H1 (cell line): ENCODE measurements around the gene CKS1B. TPM values are rescaled to one million over a fixed set of nuclear protein-coding genes. Genes with fewer than 3 reads are reported as not detected.

Experiments used
- CTCF ChIA-PET: fragments of 300-600 bp; sonication (Branson Sonifier 250); formaldehyde crosslinking; loops from one replicate; lab custom pipeline; 2021; ENCODE audit not compliant: partially characterized antibody; lab: Charles Lee
- POLR2A ChIA-PET: fragments of 300-600 bp; sonication (Branson Sonifier 250); formaldehyde crosslinking; loops from one replicate; lab custom pipeline; 2021; ENCODE audit warnings: inconsistent platforms; ENCODE audit not compliant: partially characterized antibody; lab: Charles Lee
- DNase-seq, 2 experiments: peaks; one replicate each; pipeline versions ENCODE4 v3.0.0 to v3.0.0-alpha.2; 2010 to 2022; ENCODE audit warnings: low spot score in 2 of 2, low read depth in 1 of 2, mixed read lengths in 1 of 2
- FAIRE-seq: peaks from 2 replicates; lab custom pipeline; 2011; peaks lifted over from hg19 to GRCh38; lab: Jason Lieb, UNC
- H2AFZ ChIP-seq: 2 replicates; pipeline ENCODE4 v1.8.1; 2012; ENCODE audit warnings: low read length, inconsistent platforms
- H2AK5ac ChIP-seq: 2 replicates; pipeline ENCODE4 v1.6.1; 2013; ENCODE audit warnings: low read depth, low read length
- H2BK120ac ChIP-seq: replicated peaks from 2 replicates; pipeline ENCODE3; 2013; ENCODE audit warnings: low read depth, low read length, inconsistent platforms
- H2BK12ac ChIP-seq: 2 replicates; pipeline ENCODE4 v1.6.1; 2013; ENCODE audit warnings: low read depth, low read length
- H2BK15ac ChIP-seq: 2 replicates; pipeline ENCODE4 v1.6.1; 2013; ENCODE audit warnings: low read length
- H2BK20ac ChIP-seq: 2 replicates; pipeline ENCODE4 v1.6.1; 2013; ENCODE audit warnings: low read length
- H2BK5ac ChIP-seq: 2 replicates; pipeline ENCODE4 v1.6.1; 2013; ENCODE audit warnings: low read depth, low read length
- H3K14ac ChIP-seq: 2 replicates; pipeline ENCODE4 v1.6.1; 2013; ENCODE audit warnings: inconsistent platforms; ENCODE audit not compliant: insufficient read length
- H3K18ac ChIP-seq: 2 replicates; pipeline ENCODE4 v1.6.1; 2013; ENCODE audit warnings: low read length; ENCODE audit errors: extremely low read depth
- H3K23ac ChIP-seq: 2 replicates; pipeline ENCODE4 v1.6.1; 2013; ENCODE audit warnings: inconsistent platforms; ENCODE audit not compliant: insufficient read length
- H3K23me2 ChIP-seq: 2 replicates; pipeline ENCODE4 v1.6.1; 2013; ENCODE audit warnings: low read depth, low read length
- H3K27ac ChIP-seq: 2 replicates; pipeline ENCODE4 v1.6.1; 2011; ENCODE audit warnings: low read depth, low read length, inconsistent platforms
- H3K27me3 ChIP-seq, 4 experiments: replicated peaks in 1 of 4; 1 replicate in 1 of 4; 2 replicates in 3 of 4; pipeline versions ENCODE4 v1.6.1 to v1.8.1; 2011 to 2013; ENCODE audit warnings: low read length in 3 of 4, mild to moderate bottlenecking in 3 of 4, inconsistent platforms in 2 of 4, mixed read lengths in 2 of 4, moderate library complexity in 1 of 4; ENCODE audit not compliant: control insufficient read depth in 3 of 4, insufficient read depth in 3 of 4; ENCODE audit errors: extremely low read depth in 1 of 4
- H3K36me3 ChIP-seq, 4 experiments: 2 replicates each; pipeline versions ENCODE4 v1.6.1 to v1.8.1; 2011 to 2013; ENCODE audit warnings: mild to moderate bottlenecking in 4 of 4, low read length in 3 of 4, moderate library complexity in 2 of 4, control low read depth in 1 of 4, inconsistent platforms in 1 of 4; ENCODE audit not compliant: insufficient read depth in 4 of 4, control insufficient read depth in 2 of 4
- H3K4ac ChIP-seq: replicated peaks from 2 replicates; pipeline ENCODE3; 2013; ENCODE audit warnings: low read length, low read depth, mixed read lengths, inconsistent platforms; ENCODE audit not compliant: insufficient read length
- H3K4me1 ChIP-seq, 4 experiments: replicated peaks in 1 of 4; 1 replicate in 1 of 4; 2 replicates in 3 of 4; pipeline versions ENCODE4 v1.6.1 to v1.8.1; 2011 to 2013; ENCODE audit warnings: low read length in 3 of 4, inconsistent platforms in 2 of 4, mixed read lengths in 1 of 4; ENCODE audit not compliant: insufficient read depth in 4 of 4, control insufficient read depth in 3 of 4
- H3K4me2 ChIP-seq, 2 experiments: 2 replicates each; pipeline versions ENCODE4 v1.6.1 to v1.8.1; 2011 to 2013; ENCODE audit warnings: low read depth in 2 of 2, low read length in 2 of 2, control low read depth in 1 of 2, inconsistent platforms in 1 of 2, mild to moderate bottlenecking in 1 of 2; ENCODE audit not compliant: insufficient read depth in 1 of 2
- H3K4me3 ChIP-seq, 4 experiments: fragments of 200-600, 300-600 bp in 1 of 4; sonication (generic), shearing (Covaris generic), sonication (Bioruptor Twin) in 1 of 4; 2 replicates each; pipeline versions ENCODE4 v1.5.1 to v1.8.1; 2011 to 2016; ENCODE audit warnings: low read length in 4 of 4, low read depth in 3 of 4, control low read depth in 2 of 4, inconsistent platforms in 2 of 4, mild to moderate bottlenecking in 2 of 4, mixed read lengths in 1 of 4, moderate library complexity in 1 of 4; ENCODE audit not compliant: insufficient read depth in 2 of 4; ENCODE audit errors: extremely low read depth in 1 of 4
- H3K56ac ChIP-seq: replicated peaks from 2 replicates; pipeline ENCODE3; 2013; ENCODE audit warnings: low read depth, mild to moderate bottlenecking, mixed read lengths, low read length, inconsistent platforms; ENCODE audit not compliant: insufficient read length
- H3K79me1 ChIP-seq: 2 replicates; pipeline ENCODE4 v1.6.1; 2013; ENCODE audit warnings: low read depth, low read length, control low read depth
- H3K79me2 ChIP-seq, 2 experiments: 2 replicates each; pipeline versions ENCODE4 v1.6.1 to v1.8.1; 2012 to 2013; ENCODE audit warnings: low read length in 2 of 2, mild to moderate bottlenecking in 2 of 2, inconsistent platforms in 1 of 2; ENCODE audit not compliant: insufficient read depth in 2 of 2, control insufficient read depth in 1 of 2
- H3K9ac ChIP-seq, 4 experiments: replicated peaks in 1 of 4; 1 replicate in 1 of 4; 2 replicates in 3 of 4; pipeline versions ENCODE4 v1.6.1 to v1.8.1; 2011 to 2013; ENCODE audit warnings: low read depth in 3 of 4, low read length in 3 of 4, control low read depth in 2 of 4, mild to moderate bottlenecking in 2 of 4, moderate library complexity in 2 of 4, inconsistent platforms in 1 of 4; ENCODE audit errors: extremely low read depth in 1 of 4
- H3K9me3 ChIP-seq, 2 experiments: 2 replicates each; pipeline versions ENCODE4 v1.6.1 to v1.8.1; 2012 to 2013; ENCODE audit warnings: mild to moderate bottlenecking in 2 of 2, moderate library complexity in 2 of 2, control low read depth in 1 of 2, inconsistent platforms in 1 of 2, low read depth in 1 of 2, low read length in 1 of 2, mixed read lengths in 1 of 2; ENCODE audit not compliant: insufficient read depth in 2 of 2
- H4K20me1 ChIP-seq, 2 experiments: replicated peaks in 1 of 2; 2 replicates each; pipeline versions ENCODE3 to v1.8.1; 2011 to 2013; ENCODE audit warnings: inconsistent platforms in 2 of 2, low read length in 2 of 2, mild to moderate bottlenecking in 1 of 2; ENCODE audit not compliant: insufficient read depth in 2 of 2, control insufficient read depth in 1 of 2
- H4K5ac ChIP-seq: 2 replicates; pipeline ENCODE4 v1.6.1; 2013; ENCODE audit warnings: low read length, low read depth, mixed read lengths, inconsistent platforms; ENCODE audit not compliant: insufficient read length
- H4K8ac ChIP-seq: 2 replicates; pipeline ENCODE4 v1.8.0; 2013; ENCODE audit warnings: mild to moderate bottlenecking, moderate library complexity, low read length, inconsistent platforms; ENCODE audit not compliant: insufficient read depth; ENCODE audit errors: extremely low read depth
- H4K91ac ChIP-seq: replicated peaks from 2 replicates; pipeline ENCODE3; 2013; ENCODE audit warnings: low read length, mixed read lengths, inconsistent platforms; ENCODE audit not compliant: insufficient read length
- ATF2 ChIP-seq: IDR thresholded peaks from 2 replicates; pipeline ENCODE4 v1.6.1; 2012; ENCODE audit warnings: low read length, inconsistent platforms
- BACH1 ChIP-seq: IDR thresholded peaks from 2 replicates; pipeline ENCODE4 v1.6.1; 2012; ENCODE audit warnings: low read length, improper control_type of control experiment
- MAFK ChIP-seq: IDR thresholded peaks from 2 replicates; pipeline ENCODE4 v1.6.1; 2012; ENCODE audit warnings: low read depth, mild to moderate bottlenecking, improper control_type of control experiment, low read length
- SP4 ChIP-seq: IDR thresholded peaks from 2 replicates; pipeline ENCODE4 v1.6.1; 2012; ENCODE audit warnings: low read length, inconsistent platforms
- TCF12 ChIP-seq: IDR thresholded peaks from 2 replicates; pipeline ENCODE4 v1.6.1; 2011; ENCODE audit warnings: low read depth, mild to moderate bottlenecking, low read length
- WGBS, 2 experiments: shearing (Covaris generic) in 1 of 2; methylation state at CpG; one replicate each; pipeline versions ENCODE4 v1.1.6 to v1.1.7; 2013 to 2015; ENCODE audit warnings: low lambda C conversion rate in 2 of 2, mixed read lengths in 2 of 2, inconsistent platforms in 1 of 2, low coverage in 1 of 2, missing lambda C conversion rate in 1 of 2; ENCODE audit not compliant: insufficient replicate concordance in 2 of 2, insufficient coverage in 1 of 2, insufficient read length in 1 of 2; ENCODE audit errors: extremely low coverage in 1 of 2, missing lambda C conversion rate in 1 of 2; 5-methylcytosine and 5-hydroxymethylcytosine counted together
- polyA plus RNA-seq, 7 experiments: library from polyadenylated mRNA; depleted of rRNA in 3 of 7; stranded (reverse) in 5 of 7; unstranded in 2 of 7; fragments of >200 nt in 5 of 7; fragments of 200-250 nt in 2 of 7; gene quantifications; 1 replicate in 5 of 7; 2 replicates in 1 of 7; 4 replicates in 1 of 7; pipeline versions ENCODE4 v1.2.1 to v1.2.3, GENCODE V29; 2011 to 2013; ENCODE audit warnings: missing spikeins in 2 of 7, mixed read lengths in 2 of 7
- total RNA-seq: library from RNA; stranded (reverse); fragmentation: NEBNext Ultra II Directional; extraction: Animal tissue kit (Norgen Biotek cat#: 25700); gene quantifications from 2 replicates; pipeline ENCODE4 v1.2.1, GENCODE V29; 2021

Gene CKS1B
- total and polyA plus RNA-seq, 2 of the 8 experiments (the other 6 are each of a cell fraction or from before 2014, with no cell fraction given): 294 to 1,025 TPM

DNA sequence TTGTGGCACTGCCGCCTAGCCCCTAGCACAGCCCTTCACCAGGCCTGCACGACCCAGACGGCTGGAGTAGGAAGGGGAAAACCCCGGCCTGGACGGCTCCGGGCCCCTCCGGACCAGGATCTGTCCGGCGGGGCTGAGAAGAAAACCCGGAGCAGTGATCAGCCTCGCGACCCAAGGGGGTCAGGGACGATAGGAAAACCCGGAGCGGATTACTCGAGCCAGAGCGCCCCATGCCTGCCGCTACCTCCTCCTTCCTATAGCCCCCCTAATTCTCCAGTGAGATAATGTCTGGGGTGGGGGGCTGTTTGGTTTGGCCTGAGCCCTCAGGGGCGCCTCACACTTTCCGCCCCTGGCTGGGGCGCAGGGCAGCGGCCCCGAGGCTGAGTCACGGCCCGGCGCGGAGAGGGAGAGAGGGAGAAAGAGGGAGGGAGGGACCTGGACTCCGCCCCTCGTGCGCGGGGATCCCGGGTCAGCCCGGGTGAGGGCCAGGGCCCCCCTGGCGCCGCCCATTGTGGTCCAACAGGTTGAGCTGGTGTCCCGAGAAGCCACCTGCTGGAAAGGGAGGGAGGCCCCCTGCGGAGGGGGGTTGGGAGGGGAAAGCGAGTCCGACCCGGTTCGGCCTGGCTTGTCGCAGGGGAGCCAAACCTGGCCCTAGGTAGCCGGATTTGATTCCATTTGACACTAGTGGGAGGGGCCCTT, 26.4 kb downstream of the CKS1B start:
- Histone ChIP-seq H2AFZ (no peak overlapping the region), H3K4me2 (peak overlapping the region; percentile 79 to 87), H2BK20ac (peak overlapping the region; percentile 72; the same call in 1 of the 2 replicates), H3K18ac (peak overlapping the region; percentile 83), H4K5ac (peak overlapping the region; percentile 89), H3K4ac (peak overlapping the region; percentile 74), H3K56ac (peak overlapping the region; percentile 75), H4K20me1 (peaks cover 0 to 4% of the 10 kb centered on the region in 2 experiments), H4K91ac (peak overlapping the region; percentile 8), H3K27me3 (no peaks in the 10 kb centered on the region), H3K36me3 (no peaks in the 10 kb centered on the region; a peak in 2 of 8 replicates), H3K23ac (no peak overlapping the region), H2BK120ac (no peak overlapping the region), H3K9me3 (no peaks in the 10 kb centered on the region), H3K9ac (peak overlapping the region in 2 of 4 experiments; percentile 45 to 60; a peak in 3 of 7 replicates), H3K79me1 (peaks cover under 1% of the 10 kb centered on the region; the same call in 1 of the 2 replicates), H3K27ac (peak overlapping the region; percentile 80; the same call in 1 of the 2 replicates), H3K4me3 (peak overlapping the region; percentile 61 to 77 (median 63)), H4K8ac (peak overlapping the region; percentile 93), H2BK5ac (peak overlapping the region; percentile 87), H3K14ac (no peak overlapping the region), H2BK15ac (no peak overlapping the region), H2AK5ac (no peak overlapping the region), H3K23me2 (peaks cover 18% of the 10 kb centered on the region; the same call in 1 of the 2 replicates), H2BK12ac (peak overlapping the region; percentile 80), H3K4me1 (peaks cover 6 to 18% (median 14%) of the 10 kb centered on the region in 4 experiments), H3K79me2 (peaks cover 0 to 29% of the 10 kb centered on the region in 2 experiments; a peak in 2 of 4 replicates)
- ChIA-PET CTCF (interaction anchor here (0.9 to 14.0 kb wide), 8 partner anchors 14 to 91 kb away, joined by 3 to 334 read pairs (median 112); partner anchors contain the start of genes CKS1B, EFNA3, EFNA4 and FLAD1), POLR2A (interaction anchor here (0.6 to 42.8 kb wide), 7 partner anchors 15 to 864 kb away, joined by 3 to 702 read pairs (median 6); partner anchors contain the start of genes CKS1B, EFNA3, EFNA4 and FLAD1)
- WGBS, 2 experiments: 1% methylated on average over 40 of the region's 43 CpGs; no CpG with 5 or more reads in 1 of the 2 experiments
- DNase-seq (peak in 1 of 2 experiments; percentile 97), FAIRE-seq (no peak)
- TF ChIP-seq MAFK (0 out of 2 replicates have a peak, but pooled peaks have one; percentile 19), BACH1 (peak; percentile 67), SP4 (peak; percentile 52; the same call in 1 of the 2 replicates), ATF2 (peak; percentile 53; the same call in 1 of the 2 replicates), TCF12 (peak; percentile 81; the same call in 1 of the 2 replicates)
